ENCODE data around the gene REX1BD. TPM values are rescaled to one million over a fixed set of nuclear protein-coding genes. Genes with fewer than 3 reads are reported as not detected.
A peak's percentile ranks its signal among the peaks of the same experiment; 100 is the strongest.

The REX1BD gene
- total RNA-seq, 1 experiment from 2014 or later, result 39.9 TPM

GRCh38 chr19:18557411-18558201 is 31.0 kb upstream of the REX1BD start, which contains the start of gene KXD1:
Gene KXD1, plus strand, starts transcription at chr19:18557870. Its CDS starts 4,187 bp downstream, at chr19:18562057.
- Mint-ChIP-seq H3K27me3 (ENCODE audit: unreplicated experiment) (no peaks in the 10 kb centered on the region), H3K9me3 (ENCODE audit: low read depth, unreplicated experiment) (no peaks in the 10 kb centered on the region), H3K4me1 (ENCODE audit: low read depth, unreplicated experiment) (peaks cover 8% of the 10 kb centered on the region), H3K4me3 (ENCODE audit: low read depth, unreplicated experiment) (peak within 1 kb of the TSS; percentile 81), H3K27ac (ENCODE audit: unreplicated experiment) (peak within 1 kb of the TSS; percentile 87), H3K36me3 (ENCODE audit: insufficient read depth, unreplicated experiment) (peaks cover 24% of the 10 kb centered on the region)
- intact Hi-C loops (cut with micrococcal nuclease; ENCODE audit: unreplicated experiment), result no loop called here
- CTCF ChIA-PET, result no interaction called here
- no peak for TF ChIP-seq CTCF (IDR thresholded peaks at IDR 0.05; ENCODE audit: unreplicated experiment)
- DNase-seq, result peak; percentile 88
- BruUV-seq (replicated peaks), result no TSS peak

GRCh38 chr19:18558202-18558555 is 30.4 kb upstream of the REX1BD start:
- no peaks in the 10 kb centered on the region for H3K27me3 Mint-ChIP-seq (ENCODE audit: unreplicated experiment)
- CTCF ChIA-PET, result no interaction called here
- peak overlapping the region; percentile 87 for H3K27ac Mint-ChIP-seq (ENCODE audit: unreplicated experiment)

GRCh38 chr19:18558604-18559003 is 30.0 kb upstream of the REX1BD start:
- H3K27ac Mint-ChIP-seq (ENCODE audit: unreplicated experiment), result peak overlapping the region; percentile 87
- peak overlapping the region; percentile 81 for H3K4me3 Mint-ChIP-seq (ENCODE audit: low read depth, unreplicated experiment)
- no peak for TF ChIP-seq CTCF (IDR thresholded peaks at IDR 0.05; ENCODE audit: unreplicated experiment)
- no peaks in the 10 kb centered on the region for H3K9me3 Mint-ChIP-seq (ENCODE audit: low read depth, unreplicated experiment)
- intact Hi-C loops (cut with micrococcal nuclease; ENCODE audit: unreplicated experiment), result no loop called here
- CTCF ChIA-PET, result no interaction called here
- H3K27me3 Mint-ChIP-seq (ENCODE audit: unreplicated experiment), result no peaks in the 10 kb centered on the region
- peaks cover 24% of the 10 kb centered on the region for H3K36me3 Mint-ChIP-seq (ENCODE audit: insufficient read depth, unreplicated experiment)
- BruUV-seq (replicated peaks), result no TSS peak
- no peak for DNase-seq
- peaks cover 8% of the 10 kb centered on the region for H3K4me1 Mint-ChIP-seq (ENCODE audit: low read depth, unreplicated experiment)

More at GRCh38 chr19:18558202-18558555, 30.4 kb upstream of the REX1BD start:
- Mint-ChIP-seq H3K9me3 (ENCODE audit: low read depth, unreplicated experiment) (no peaks in the 10 kb centered on the region), H3K36me3 (ENCODE audit: insufficient read depth, unreplicated experiment) (peaks cover 24% of the 10 kb centered on the region), H3K4me1 (ENCODE audit: low read depth, unreplicated experiment) (peaks cover 8% of the 10 kb centered on the region), H3K4me3 (ENCODE audit: low read depth, unreplicated experiment) (peak overlapping the region; percentile 81)
- no TSS peak for BruUV-seq (replicated peaks)
- DNase-seq, result no peak
- intact Hi-C loops (cut with micrococcal nuclease; ENCODE audit: unreplicated experiment), result no loop called here
- TF ChIP-seq CTCF (IDR thresholded peaks at IDR 0.05; ENCODE audit: unreplicated experiment), result no peak

- Mint-ChIP-seq H3K36me3 (ENCODE audit: insufficient read depth, unreplicated experiment) (peaks cover 28% of the 10 kb centered on the region), H3K9me3 (ENCODE audit: low read depth, unreplicated experiment) (no peaks in the 10 kb centered on the region), H3K27me3 (ENCODE audit: unreplicated experiment) (no peaks in the 10 kb centered on the region), H3K27ac (ENCODE audit: unreplicated experiment) (no peak overlapping the region), H3K4me1 (ENCODE audit: low read depth, unreplicated experiment) (peaks cover 8% of the 10 kb centered on the region), H3K4me3 (ENCODE audit: low read depth, unreplicated experiment) (no peak overlapping the region)
- intact Hi-C loops (cut with micrococcal nuclease; ENCODE audit: unreplicated experiment), result no loop called here
- CTCF ChIA-PET, result no interaction called here
- no peak for DNase-seq
- TF ChIP-seq CTCF (IDR thresholded peaks at IDR 0.05; ENCODE audit: unreplicated experiment), result no peak
- no TSS peak for BruUV-seq (replicated peaks)
These were observed 28.9 kb upstream of the REX1BD start for GRCh38 chr19:18559685-18560084.

Data from Calu3 (cell line).